Uterus (tissue), 2 donors: ENCODE data around the gene ZBP1.

Experiments
- CTCF ChIP-seq, 4 experiments: fragments of 200-600 bp in 2 of 4; fragments of 450-650 bp in 2 of 4; sonication (generic) in 2 of 4; IDR thresholded peaks; one replicate each; pipeline ENCODE4 v1.5.1; 2016 to 2019; ENCODE audit warnings: antibody characterized with exemption in 4 of 4, mild to moderate bottlenecking in 2 of 4, moderate library complexity in 1 of 4
- POLR2A ChIP-seq, 2 donors: fragments of 450-650 bp; IDR thresholded peaks; one replicate each; pipeline ENCODE4 v1.6.1; 2016; ENCODE audit warnings: antibody characterized with exemption in 2 of 2, mild to moderate bottlenecking in 1 of 2, moderate library complexity in 1 of 2

- TF ChIP-seq CTCF (IDR thresholded peaks at IDR 0.05) (no peak), POLR2A (IDR thresholded peaks at IDR 0.05) (no peak)
Observed at GRCh38 chr20:57564951-57565642, 55.1 kb downstream of the ZBP1 start.
